Pancreas (tissue), 10 donors: Measurements from ENCODE around the gene RNFT2. TPM values are rescaled to one million over a fixed set of nuclear protein-coding genes. Genes with fewer than 3 reads are reported as not detected.

ENCODE experiments used
- ATAC-seq, 4 donors: fragments of 200-7000 bp; cut with Tn5 transposase; one replicate each; pipeline versions ENCODE4 v1.8.0 to v1.9.1; 2020; ENCODE audit warnings: mild to moderate bottlenecking in 4 of 4, moderate library complexity in 4 of 4
- DNase-seq, 6 donors: peaks; one replicate each; pipeline ENCODE4 v3.0.0-alpha.2; 2020
- FAIRE-seq: peaks from 2 replicates; lab custom pipeline; 2012; peaks lifted over from hg19 to GRCh38; lab: Jason Lieb, UNC
- H3K27ac ChIP-seq, 4 donors: fragments of 200-600 bp; sonication (generic); 1 replicate in 3 of 4; 2 replicates in 1 of 4; pipeline versions ENCODE4 v1.5.0 to v1.8.0; 2020
- H3K27me3 ChIP-seq, 4 donors: fragments of 200-600 bp; one replicate each; pipeline ENCODE4 v1.8.0; 2021
- H3K36me3 ChIP-seq, 3 donors: fragments of 200-600 bp; sonication (generic) in 1 of 3; one replicate each; pipeline versions ENCODE4 v1.5.0 to v1.8.0; 2020 to 2021
- H3K4me1 ChIP-seq, 3 donors: fragments of 200-600 bp; one replicate each; pipeline ENCODE4 v1.8.0; 2021
- H3K4me3 ChIP-seq, 4 donors: fragments of 200-600 bp; sonication (generic) in 2 of 4; one replicate each; pipeline versions ENCODE4 v1.5.0 to v1.8.0; 2020 to 2021
- H3K9me3 ChIP-seq, 4 donors: fragments of 200-600 bp; one replicate each; pipeline ENCODE4 v1.8.0; 2021
- WGBS, 2 donors: extraction: QIAGEN DNeasy Blood & Tissue Kit; methylation state at CpG; one replicate each; pipeline ENCODE4 v1.1.7; 2013; 5-methylcytosine and 5-hydroxymethylcytosine counted together
- intact Hi-C, 3 donors: fragments of 100-400 bp; cut with DNase I; formaldehyde crosslinking; loops; one replicate each; pipeline versions ENCODE4 v1.11.1 to v1.14.2; 2022
- polyA plus RNA-seq, 2 donors: library from polyadenylated mRNA; stranded (reverse); fragments of 200-250 nt; gene quantifications; one replicate each; pipeline ENCODE4 v1.2.3, GENCODE V29; 2013
- total RNA-seq, 6 donors: library from RNA; stranded (reverse); fragmentation: NEBNext Ultra II Directional in 4 of 6; extraction: Animal tissue kit (Norgen Biotek cat#: 25700) in 4 of 6; gene quantifications; one replicate each; pipeline versions ENCODE4 v1.2.1 to v1.2.4, GENCODE V29; 2021 to 2023
- TF ChIP-seq, protein P1 (sequence below), 4 donors: fragments of 200-600 bp; sonication (generic) in 3 of 4; IDR thresholded peaks; one replicate each; pipeline versions ENCODE4 v1.5.0 to v1.8.0; 2021; ENCODE audit warnings: antibody characterized with exemption in 4 of 4
- donor health status: healthy with polysubstance abuse.
- donor health status: DM: no; HTN: no; CAD: no; lungs with moderate emphysema.
- donor health status: DM: no; HTN: no; CAD: no.
- donor health status: control.
- donor health status: control.
- donor health status: Bipolar disorder and iron deficiency.
- donor health status: DM: yes; HTN: yes; CAD: no.
- donor health status: DM: no; HTN: no; CAD: no.
- donor health status: DM: no; HTN: no; CAD: no.
- donor health status: DM: yes; HTN: yes; CAD: no.

RNFT2 gene
- total and polyA plus RNA-seq, 8 donors: 0.51 to 2.6 (median 1.5) TPM

DNA sequence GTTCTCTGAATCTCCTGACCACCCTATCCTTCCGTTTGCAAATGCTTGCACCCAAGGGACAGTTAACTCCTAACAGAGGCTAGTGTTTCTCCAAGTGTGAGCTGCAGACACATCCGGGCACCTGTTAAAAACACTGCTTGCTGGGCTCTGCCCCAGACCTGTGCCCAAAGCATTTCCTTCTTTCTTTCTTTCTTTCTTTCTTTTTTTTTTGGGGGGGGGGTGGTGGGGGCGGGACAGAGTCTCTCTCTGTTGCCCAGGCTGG, 42.7 kb upstream of the RNFT2 start:
- H3K9me3 ChIP-seq: no peaks in the 10 kb centered on the region
- no peak for ATAC-seq
- TF ChIP-seq, protein P1, sequence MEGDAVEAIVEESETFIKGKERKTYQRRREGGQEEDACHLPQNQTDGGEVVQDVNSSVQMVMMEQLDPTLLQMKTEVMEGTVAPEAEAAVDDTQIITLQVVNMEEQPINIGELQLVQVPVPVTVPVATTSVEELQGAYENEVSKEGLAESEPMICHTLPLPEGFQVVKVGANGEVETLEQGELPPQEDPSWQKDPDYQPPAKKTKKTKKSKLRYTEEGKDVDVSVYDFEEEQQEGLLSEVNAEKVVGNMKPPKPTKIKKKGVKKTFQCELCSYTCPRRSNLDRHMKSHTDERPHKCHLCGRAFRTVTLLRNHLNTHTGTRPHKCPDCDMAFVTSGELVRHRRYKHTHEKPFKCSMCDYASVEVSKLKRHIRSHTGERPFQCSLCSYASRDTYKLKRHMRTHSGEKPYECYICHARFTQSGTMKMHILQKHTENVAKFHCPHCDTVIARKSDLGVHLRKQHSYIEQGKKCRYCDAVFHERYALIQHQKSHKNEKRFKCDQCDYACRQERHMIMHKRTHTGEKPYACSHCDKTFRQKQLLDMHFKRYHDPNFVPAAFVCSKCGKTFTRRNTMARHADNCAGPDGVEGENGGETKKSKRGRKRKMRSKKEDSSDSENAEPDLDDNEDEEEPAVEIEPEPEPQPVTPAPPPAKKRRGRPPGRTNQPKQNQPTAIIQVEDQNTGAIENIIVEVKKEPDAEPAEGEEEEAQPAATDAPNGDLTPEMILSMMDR (IDR thresholded peaks at IDR 0.05): no peak
- H3K36me3 ChIP-seq: no peaks in the 10 kb centered on the region
- no peak for FAIRE-seq
- no peaks in the 10 kb centered on the region for H3K27me3 ChIP-seq
- no peak for DNase-seq
- peaks cover 13 to 36% (median 32%) of the 10 kb centered on the region in 3 donors for H3K4me1 ChIP-seq
- H3K4me3 ChIP-seq: no peak overlapping the region
- intact Hi-C loops: no loop called here
- H3K27ac ChIP-seq: no peak overlapping the region
- 77 to 80% methylated on average over 3 of the region's 3 CpGs for WGBS, 2 donors

GRCh38 chr12:116697305-116697704, 40.8 kb upstream of the RNFT2 start:
- WGBS, 2 donors: 37 to 41% methylated on average over 7 of the region's 7 CpGs
- intact Hi-C loops: no loop called here
- Histone ChIP-seq H3K36me3 (no peaks in the 10 kb centered on the region), H3K27me3 (no peaks in the 10 kb centered on the region), H3K4me1 (peaks cover 13 to 36% (median 32%) of the 10 kb centered on the region in 3 donors), H3K4me3 (no peak overlapping the region), H3K27ac (peak overlapping the region; percentile 36 to 57 (median 52)), H3K9me3 (no peaks in the 10 kb centered on the region)
- DNase-seq (peak in 2 of 6 donors; percentile 30 to 37), ATAC-seq (peak; percentile 6 to 62 (median 40)), FAIRE-seq (no peak)
- TF ChIP-seq, protein P1 (IDR thresholded peaks at IDR 0.05): no peak

DNA sequence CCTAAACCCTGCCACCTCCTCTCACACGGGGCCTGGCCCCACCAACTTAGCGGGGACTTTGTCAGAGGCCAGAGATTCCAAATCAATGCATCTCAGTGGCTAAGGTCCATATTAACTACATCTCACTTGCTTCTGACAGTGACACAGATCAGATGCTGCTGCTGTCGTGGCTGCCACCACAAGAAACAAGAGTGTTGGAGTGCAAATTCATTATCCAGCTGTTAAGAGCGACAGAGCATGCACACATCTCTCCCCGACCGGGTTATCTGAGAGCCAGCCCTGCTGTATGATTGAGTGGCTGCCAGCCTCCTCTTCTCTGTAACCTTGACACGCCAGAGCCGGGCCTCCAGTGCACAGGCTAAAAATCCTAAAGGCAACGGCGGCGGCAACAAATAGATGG, 40.4 kb upstream of the RNFT2 start:
- H3K9me3 ChIP-seq: no peaks in the 10 kb centered on the region
- no peaks in the 10 kb centered on the region for H3K36me3 ChIP-seq
- peak overlapping the region in 1 of 4 donors; percentile 8 for H3K4me3 ChIP-seq
- peak overlapping the region; percentile 36 to 57 (median 52) for H3K27ac ChIP-seq
- peak in 5 of 6 donors; percentile 58 to 68 (median 67) for DNase-seq
- WGBS, 2 donors: 14% methylated on average over 11 of the region's 11 CpGs
- intact Hi-C loops: no loop called here
- TF ChIP-seq, protein P1 (IDR thresholded peaks at IDR 0.05): no peak
- no peak for FAIRE-seq
- H3K27me3 ChIP-seq: no peaks in the 10 kb centered on the region
- H3K4me1 ChIP-seq: peaks cover 13 to 34% (median 32%) of the 10 kb centered on the region in 3 donors
- peak; percentile 83 to 91 (median 86) for ATAC-seq

- peak; percentile 81 to 88 (median 84) for ATAC-seq
- peak overlapping the region in 1 of 4 donors; percentile 8 for H3K4me3 ChIP-seq
- H3K36me3 ChIP-seq: no peaks in the 10 kb centered on the region
Observed at GRCh38 chr12:116698116-116698515, 40.0 kb upstream of the RNFT2 start.

DNA sequence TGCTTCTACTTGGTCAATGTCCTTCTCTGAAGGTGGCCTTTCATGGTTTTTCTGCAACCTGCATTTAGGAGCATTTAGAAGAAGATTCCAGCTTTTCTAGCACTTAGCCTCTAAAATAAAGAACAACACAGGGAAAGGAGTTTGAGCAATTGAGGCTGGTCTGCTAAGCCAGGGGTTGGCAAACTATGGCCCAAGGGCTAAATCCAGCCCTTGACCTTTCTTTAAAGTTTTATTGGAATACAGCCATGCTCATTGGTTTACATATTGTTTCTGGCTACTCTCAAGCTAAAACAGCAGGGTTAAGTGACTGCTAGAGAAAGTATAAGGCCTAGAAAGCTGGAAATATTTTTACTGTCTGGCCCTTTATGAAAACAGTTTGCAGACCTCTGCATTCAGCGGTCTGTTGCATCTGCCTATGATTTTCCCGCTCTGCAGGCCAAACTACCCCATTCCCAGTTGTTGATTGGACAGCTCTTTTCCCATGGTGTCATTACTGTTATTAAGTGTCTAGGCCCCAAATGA, 39.5 kb upstream of the RNFT2 start:
- no peak for DNase-seq
- no peak overlapping the region for H3K4me3 ChIP-seq
- intact Hi-C loops: no loop called here
- WGBS, 2 donors: 36 to 39% methylated on average over 2 of the region's 2 CpGs
- H3K27me3 ChIP-seq: no peaks in the 10 kb centered on the region
- no peaks in the 10 kb centered on the region for H3K9me3 ChIP-seq
- H3K4me1 ChIP-seq: peaks cover 13 to 25% (median 24%) of the 10 kb centered on the region in 3 donors
- FAIRE-seq: no peak
- ATAC-seq: peak in 3 of 4 donors; percentile 4 to 13 (median 10)
- H3K27ac ChIP-seq: peak overlapping the region in 3 of 4 donors; percentile 2 to 48 (median 30)
- no peaks in the 10 kb centered on the region for H3K36me3 ChIP-seq
- TF ChIP-seq, protein P1 (IDR thresholded peaks at IDR 0.05): no peak

More at GRCh38 chr12:116698116-116698515, 40.0 kb upstream of the RNFT2 start:
- H3K4me1 ChIP-seq: peaks cover 13 to 30% (median 29%) of the 10 kb centered on the region in 3 donors
- TF ChIP-seq, protein P1 (IDR thresholded peaks at IDR 0.05): no peak
- H3K9me3 ChIP-seq: no peaks in the 10 kb centered on the region
- DNase-seq (peak in 1 of 6 donors; percentile 50), FAIRE-seq (no peak)
- H3K27ac ChIP-seq: peak overlapping the region; percentile 36 to 57 (median 52)
- intact Hi-C loops: no loop called here
- H3K27me3 ChIP-seq: no peaks in the 10 kb centered on the region
- 3 to 13% methylated on average over 8 of the region's 8 CpGs for WGBS, 2 donors
